Neural cell (in vitro differentiated cells): ENCODE results near the gene MT4. TPM values are rescaled to one million over a fixed set of nuclear protein-coding genes. Genes with fewer than 3 reads are reported as not detected.

Experiments
- H2AFZ ChIP-seq: fragments of 200-600, 300-800 bp; sonication (generic), shearing (Covaris generic); 2 replicates; pipeline ENCODE4 v1.6.0; 2014; ENCODE audit warnings: low read depth, mild to moderate bottlenecking, antibody characterized with exemption, low read length, moderate library complexity
- H3F3A ChIP-seq: fragments of 200-600 bp; shearing (Covaris generic); 2 replicates; pipeline ENCODE4 v1.6.1; 2016; ENCODE audit warnings: mild to moderate bottlenecking, moderate library complexity, mixed read lengths, antibody characterized with exemption, low read length; ENCODE audit not compliant: insufficient read depth, poor library complexity, severe bottlenecking
- H3K27ac ChIP-seq: fragments of 200-600, 300-800 bp; sonication (generic), shearing (Covaris generic); 2 replicates; pipeline ENCODE4 v1.5.1; 2014; ENCODE audit warnings: mild to moderate bottlenecking, low read length, moderate library complexity
- H3K27me3 ChIP-seq: fragments of 300-800, 200-600 bp; sonication (generic), shearing (Covaris generic); 2 replicates; pipeline ENCODE4 v1.6.0; 2014; ENCODE audit warnings: mild to moderate bottlenecking, low read depth, low read length, moderate library complexity; ENCODE audit not compliant: insufficient read depth
- H3K36me3 ChIP-seq: fragments of 300-800, 200-600 bp; sonication (generic), shearing (Covaris generic); 2 replicates; pipeline ENCODE4 v1.5.1; 2014; ENCODE audit warnings: mild to moderate bottlenecking, antibody characterized with exemption, low read length, moderate library complexity; ENCODE audit not compliant: insufficient read depth
- H3K4me2 ChIP-seq: fragments of 300-800, 200-600 bp; sonication (generic), shearing (Covaris generic); 2 replicates; pipeline ENCODE4 v1.6.0; 2014; ENCODE audit warnings: mild to moderate bottlenecking, low read length
- H3K4me3 ChIP-seq: fragments of 300-800, 200-600 bp; sonication (generic), shearing (Covaris generic); 2 replicates; pipeline ENCODE4 v1.5.1; 2014; ENCODE audit warnings: mild to moderate bottlenecking, low read length, moderate library complexity
- H3K79me2 ChIP-seq: fragments of 200-600 bp; shearing (Covaris generic); replicated peaks from 2 replicates; pipeline ENCODE4 v1.6.0; 2014; ENCODE audit warnings: mild to moderate bottlenecking, low read length, moderate library complexity; ENCODE audit not compliant: insufficient read depth
- H3K9ac ChIP-seq: fragments of 300-800, 200-600 bp; sonication (generic), shearing (Covaris generic); 2 replicates; pipeline ENCODE4 v1.6.1; 2016; ENCODE audit warnings: mild to moderate bottlenecking, low read length, mixed read lengths
- H3K9me2 ChIP-seq: fragments of 200-600 bp; shearing (Covaris generic); 2 replicates; pipeline ENCODE4 v1.6.1; 2016; ENCODE audit warnings: mild to moderate bottlenecking, low read length, mixed read lengths; ENCODE audit not compliant: insufficient read depth
- H3K9me3 ChIP-seq: fragments of 200-600, 300-800 bp; sonication (generic), shearing (Covaris generic); 2 replicates; pipeline ENCODE4 v1.6.1; 2016; ENCODE audit warnings: mild to moderate bottlenecking, mixed run types, low read length, moderate library complexity, mixed read lengths
- H4K20me1 ChIP-seq: fragments of 200-600 bp; shearing (Covaris generic); 2 replicates; pipeline ENCODE4 v1.6.1; 2016; ENCODE audit warnings: mild to moderate bottlenecking, mixed run types; ENCODE audit not compliant: insufficient read depth
- EP300 ChIP-seq: fragments of 450-650 bp; conservative IDR thresholded peaks from 2 replicates; pipeline ENCODE4 v1.6.1; 2014; ENCODE audit warnings: antibody characterized with exemption, mild to moderate bottlenecking, moderate library complexity; ENCODE audit not compliant: poor library complexity, severe bottlenecking
- EZH2 ChIP-seq: fragments of 200-600, 300-800 bp; shearing (Covaris generic), sonication (generic); IDR thresholded peaks from 2 replicates; pipeline ENCODE4 v1.6.1; 2014; ENCODE audit warnings: antibody characterized with exemption, low read length, borderline replicate concordance, mild to moderate bottlenecking; ENCODE audit not compliant: insufficient read depth, poor library complexity, severe bottlenecking
- MXI1 ChIP-seq: fragments of 450-650 bp; conservative IDR thresholded peaks from 2 replicates; pipeline ENCODE4 v1.6.1; 2014; ENCODE audit warnings: antibody characterized with exemption, mild to moderate bottlenecking; ENCODE audit not compliant: poor library complexity, severe bottlenecking
- POLR2AphosphoS5 ChIP-seq: IDR thresholded peaks from 2 replicates; pipeline ENCODE4 v1.6.1; 2012
- RAD21 ChIP-seq: fragments of 450-650 bp; conservative IDR thresholded peaks from 2 replicates; pipeline ENCODE4 v1.6.1; 2014; ENCODE audit warnings: antibody characterized with exemption, mild to moderate bottlenecking, moderate library complexity
- SMC3 ChIP-seq: fragments of 450-650 bp; conservative IDR thresholded peaks from 2 replicates; pipeline ENCODE4 v1.6.1; 2014; ENCODE audit warnings: antibody characterized with exemption, mild to moderate bottlenecking, moderate library complexity; ENCODE audit not compliant: poor library complexity
- TAF1 ChIP-seq: IDR thresholded peaks from 2 replicates; pipeline ENCODE4 v1.6.1; 2012; ENCODE audit warnings: low read depth
- polyA plus RNA-seq: library from polyadenylated mRNA; depleted of rRNA; stranded (reverse); fragments of >200 nt; gene quantifications from 2 replicates; pipeline ENCODE4 v1.2.3, GENCODE V29; 2014
- TF ChIP-seq, protein P1 (sequence below): fragments of 450-650 bp; IDR thresholded peaks from 2 replicates; pipeline ENCODE4 v1.5.1; 2014; ENCODE audit warnings: antibody characterized with exemption, mild to moderate bottlenecking, moderate library complexity; ENCODE audit not compliant: poor library complexity, severe bottlenecking
- TF ChIP-seq, protein P2 (sequence below): IDR thresholded peaks from 2 replicates; pipeline ENCODE4 v1.6.1; 2012; ENCODE audit warnings: borderline replicate concordance

The MT4 gene
- polyA plus RNA-seq, 1 donor from 2014 or later: not detected

DNA sequence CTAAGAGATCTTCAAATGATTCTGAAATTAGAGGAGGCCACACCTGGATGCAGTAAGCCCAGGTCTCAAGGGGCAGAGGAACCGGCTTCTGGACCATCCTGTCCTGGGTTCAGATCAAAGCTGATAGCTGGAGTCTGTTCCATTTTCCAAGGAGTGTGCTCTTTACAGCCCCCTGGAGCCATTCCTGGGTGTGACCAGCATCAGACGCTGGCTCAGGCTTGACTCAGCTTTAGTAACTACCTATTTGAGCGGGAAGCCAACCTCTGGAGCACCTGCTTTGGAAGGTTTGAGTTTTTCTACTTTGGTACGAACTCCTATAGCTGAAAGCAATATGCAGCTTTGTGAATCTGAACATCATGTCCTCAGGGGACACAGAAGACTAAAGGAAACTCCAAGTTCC, 32.2 kb upstream of the MT4 start:
- H3K4me3 ChIP-seq: no peak overlapping the region
- TF ChIP-seq SMC3 (no peak), POLR2AphosphoS5 (no peak), RAD21 (no peak), TAF1 (no peak), EP300 (no peak), EZH2 (no peak), MXI1 (no peak)
- TF ChIP-seq, protein P1, sequence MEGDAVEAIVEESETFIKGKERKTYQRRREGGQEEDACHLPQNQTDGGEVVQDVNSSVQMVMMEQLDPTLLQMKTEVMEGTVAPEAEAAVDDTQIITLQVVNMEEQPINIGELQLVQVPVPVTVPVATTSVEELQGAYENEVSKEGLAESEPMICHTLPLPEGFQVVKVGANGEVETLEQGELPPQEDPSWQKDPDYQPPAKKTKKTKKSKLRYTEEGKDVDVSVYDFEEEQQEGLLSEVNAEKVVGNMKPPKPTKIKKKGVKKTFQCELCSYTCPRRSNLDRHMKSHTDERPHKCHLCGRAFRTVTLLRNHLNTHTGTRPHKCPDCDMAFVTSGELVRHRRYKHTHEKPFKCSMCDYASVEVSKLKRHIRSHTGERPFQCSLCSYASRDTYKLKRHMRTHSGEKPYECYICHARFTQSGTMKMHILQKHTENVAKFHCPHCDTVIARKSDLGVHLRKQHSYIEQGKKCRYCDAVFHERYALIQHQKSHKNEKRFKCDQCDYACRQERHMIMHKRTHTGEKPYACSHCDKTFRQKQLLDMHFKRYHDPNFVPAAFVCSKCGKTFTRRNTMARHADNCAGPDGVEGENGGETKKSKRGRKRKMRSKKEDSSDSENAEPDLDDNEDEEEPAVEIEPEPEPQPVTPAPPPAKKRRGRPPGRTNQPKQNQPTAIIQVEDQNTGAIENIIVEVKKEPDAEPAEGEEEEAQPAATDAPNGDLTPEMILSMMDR: no peak
- TF ChIP-seq, protein P2, sequence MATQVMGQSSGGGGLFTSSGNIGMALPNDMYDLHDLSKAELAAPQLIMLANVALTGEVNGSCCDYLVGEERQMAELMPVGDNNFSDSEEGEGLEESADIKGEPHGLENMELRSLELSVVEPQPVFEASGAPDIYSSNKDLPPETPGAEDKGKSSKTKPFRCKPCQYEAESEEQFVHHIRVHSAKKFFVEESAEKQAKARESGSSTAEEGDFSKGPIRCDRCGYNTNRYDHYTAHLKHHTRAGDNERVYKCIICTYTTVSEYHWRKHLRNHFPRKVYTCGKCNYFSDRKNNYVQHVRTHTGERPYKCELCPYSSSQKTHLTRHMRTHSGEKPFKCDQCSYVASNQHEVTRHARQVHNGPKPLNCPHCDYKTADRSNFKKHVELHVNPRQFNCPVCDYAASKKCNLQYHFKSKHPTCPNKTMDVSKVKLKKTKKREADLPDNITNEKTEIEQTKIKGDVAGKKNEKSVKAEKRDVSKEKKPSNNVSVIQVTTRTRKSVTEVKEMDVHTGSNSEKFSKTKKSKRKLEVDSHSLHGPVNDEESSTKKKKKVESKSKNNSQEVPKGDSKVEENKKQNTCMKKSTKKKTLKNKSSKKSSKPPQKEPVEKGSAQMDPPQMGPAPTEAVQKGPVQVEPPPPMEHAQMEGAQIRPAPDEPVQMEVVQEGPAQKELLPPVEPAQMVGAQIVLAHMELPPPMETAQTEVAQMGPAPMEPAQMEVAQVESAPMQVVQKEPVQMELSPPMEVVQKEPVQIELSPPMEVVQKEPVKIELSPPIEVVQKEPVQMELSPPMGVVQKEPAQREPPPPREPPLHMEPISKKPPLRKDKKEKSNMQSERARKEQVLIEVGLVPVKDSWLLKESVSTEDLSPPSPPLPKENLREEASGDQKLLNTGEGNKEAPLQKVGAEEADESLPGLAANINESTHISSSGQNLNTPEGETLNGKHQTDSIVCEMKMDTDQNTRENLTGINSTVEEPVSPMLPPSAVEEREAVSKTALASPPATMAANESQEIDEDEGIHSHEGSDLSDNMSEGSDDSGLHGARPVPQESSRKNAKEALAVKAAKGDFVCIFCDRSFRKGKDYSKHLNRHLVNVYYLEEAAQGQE: no peak
- H3K79me2 ChIP-seq: no peaks in the 10 kb centered on the region
- H3K9ac ChIP-seq: no peak overlapping the region
- no peaks in the 10 kb centered on the region for H3K27me3 ChIP-seq
- H3K9me2 ChIP-seq: no peaks in the 10 kb centered on the region
- H4K20me1 ChIP-seq: no peaks in the 10 kb centered on the region
- no peaks in the 10 kb centered on the region for H3K9me3 ChIP-seq
- H3F3A ChIP-seq: no peaks in the 10 kb centered on the region
- H3K4me2 ChIP-seq: no peak overlapping the region
- H3K27ac ChIP-seq: no peak overlapping the region
- H3K36me3 ChIP-seq: no peaks in the 10 kb centered on the region
- no peak overlapping the region for H2AFZ ChIP-seq

DNA sequence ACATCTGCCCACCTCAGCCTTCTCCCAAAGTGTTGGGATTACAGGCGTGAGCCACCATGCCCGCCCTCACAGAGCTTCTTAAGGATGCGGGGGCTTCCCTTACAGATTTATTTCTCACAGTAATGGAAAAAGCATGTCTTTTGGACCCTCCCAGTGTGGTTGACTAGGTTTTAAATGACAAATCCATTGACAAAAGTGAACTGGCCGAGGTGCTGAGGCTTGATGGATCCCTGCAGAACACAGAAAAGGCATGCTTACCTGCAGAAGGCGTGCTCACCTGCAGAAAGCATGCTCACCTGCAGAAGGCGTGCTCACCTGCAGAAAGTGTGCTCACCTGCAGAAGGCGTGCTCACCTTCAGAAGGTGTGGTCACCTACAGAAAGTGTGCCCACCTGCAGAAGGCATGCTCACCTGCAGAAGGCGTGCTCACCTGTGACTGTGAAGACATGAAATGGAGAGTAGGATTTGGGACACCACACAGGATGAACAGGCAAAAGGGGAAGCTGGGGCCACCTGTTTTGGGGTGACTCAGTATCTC, 30.0 kb upstream of the MT4 start:
- no peak overlapping the region for H3K9ac ChIP-seq
- H3K27me3 ChIP-seq: no peaks in the 10 kb centered on the region
- H4K20me1 ChIP-seq: no peaks in the 10 kb centered on the region
- H3K27ac ChIP-seq: no peak overlapping the region
- H2AFZ ChIP-seq: no peak overlapping the region
- no peaks in the 10 kb centered on the region for H3K9me3 ChIP-seq
- TF ChIP-seq POLR2AphosphoS5 (no peak), MXI1 (no peak), TAF1 (no peak), RAD21 (no peak), SMC3 (no peak), EZH2 (no peak)
- TF ChIP-seq, protein P1: no peak
- TF ChIP-seq, protein P2: no peak
- H3K79me2 ChIP-seq: no peaks in the 10 kb centered on the region
- H3K36me3 ChIP-seq: no peaks in the 10 kb centered on the region
- no peak overlapping the region for H3K4me2 ChIP-seq
- no peaks in the 10 kb centered on the region for H3F3A ChIP-seq
- no peaks in the 10 kb centered on the region for H3K9me2 ChIP-seq
- no peak overlapping the region for H3K4me3 ChIP-seq
